MV-4-11 (cell line): ENCODE data around the gene TNKS2.
"Not testable (repeated sequence)": the region's sequence is repeated elsewhere in the genome, so short reads cannot be mapped to it uniquely, and the experiment has no call there.

Experiments
- DNase-seq: peaks from one replicate; lab custom pipeline; 2025; lab: John Stamatoyannopoulos, UW

The TNKS2 gene

DNA sequence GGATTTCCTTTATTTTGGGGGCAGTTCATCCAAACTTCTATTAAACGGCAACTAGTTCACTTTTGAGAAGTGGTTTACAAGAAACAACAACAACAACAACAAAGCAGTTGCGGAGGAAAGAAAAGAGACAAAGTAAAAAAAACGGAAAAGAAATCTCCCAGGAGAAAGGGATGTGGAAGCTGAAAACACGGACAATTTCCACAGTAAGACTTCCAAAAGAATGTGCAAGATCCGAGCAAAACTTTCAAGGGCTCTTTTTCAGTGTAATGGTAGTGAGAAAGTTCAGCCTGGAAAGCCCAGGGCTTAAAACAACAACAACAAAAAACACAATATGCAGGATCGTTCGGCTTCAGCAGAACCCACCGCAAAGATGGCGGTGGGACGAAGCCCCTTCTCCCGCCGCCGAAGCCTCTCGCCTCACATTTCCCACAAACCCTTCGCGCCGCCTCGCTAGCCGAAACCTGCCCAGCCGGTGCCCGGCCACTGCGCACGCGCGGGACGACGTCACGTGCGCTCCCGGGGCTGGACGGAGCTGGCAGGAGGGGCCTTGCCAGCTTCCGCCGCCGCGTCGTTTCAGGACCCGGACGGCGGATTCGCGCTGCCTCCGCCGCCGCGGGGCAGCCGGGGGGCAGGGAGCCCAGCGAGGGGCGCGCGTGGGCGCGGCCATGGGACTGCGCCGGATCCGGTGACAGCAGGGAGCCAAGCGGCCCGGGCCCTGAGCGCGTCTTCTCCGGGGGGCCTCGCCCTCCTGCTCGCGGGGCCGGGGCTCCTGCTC lies at the start of gene TNKS2:
Gene TNKS2 (plus strand): TSS at position 553 of the 775 bp plus-strand sequence. CDS start 265 bp downstream, outside the sequence.
- peak; percentile 86 for DNase-seq

DNA sequence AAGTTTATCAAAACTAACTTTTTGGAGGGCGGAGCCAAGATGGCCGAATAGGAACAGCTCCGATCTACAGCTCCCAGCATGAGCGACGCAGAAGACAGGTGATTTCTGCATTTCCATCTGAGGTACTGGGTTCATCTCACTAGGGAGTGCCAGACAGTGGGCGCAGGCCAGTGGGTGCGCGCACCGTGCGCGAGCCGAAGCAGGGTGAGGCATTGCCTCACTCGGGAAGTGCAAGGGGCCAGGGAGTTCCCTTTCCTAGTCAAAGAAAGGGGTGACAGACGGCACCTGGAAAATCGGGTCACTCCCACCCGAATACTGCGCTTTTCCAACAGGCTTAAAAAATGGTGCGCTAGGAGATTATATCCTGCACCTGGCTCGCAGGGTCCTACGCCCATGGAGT lies 48.6 kb upstream of the TNKS2 start:
- not testable (repeated sequence) for DNase-seq

DNA sequence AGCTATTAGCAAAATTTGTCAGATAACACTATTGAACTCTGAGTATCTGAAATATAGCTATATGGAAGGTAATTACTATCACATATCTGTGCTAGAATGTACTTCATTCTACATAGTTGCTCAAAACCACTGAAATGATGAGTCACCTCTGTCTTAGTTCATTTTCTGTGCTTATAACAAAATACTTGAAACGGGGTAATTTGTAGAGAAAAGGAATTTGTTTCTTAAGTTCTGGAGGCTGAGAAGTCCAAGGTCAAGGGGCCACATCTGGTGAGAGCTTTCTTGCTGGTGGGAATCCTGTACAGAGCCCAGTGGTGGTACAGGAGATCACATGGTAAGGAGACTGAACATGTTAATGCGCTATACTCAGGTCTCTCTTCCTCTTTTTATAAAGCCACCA lies 41.9 kb upstream of the TNKS2 start:
- peak; percentile 44 for DNase-seq

DNA sequence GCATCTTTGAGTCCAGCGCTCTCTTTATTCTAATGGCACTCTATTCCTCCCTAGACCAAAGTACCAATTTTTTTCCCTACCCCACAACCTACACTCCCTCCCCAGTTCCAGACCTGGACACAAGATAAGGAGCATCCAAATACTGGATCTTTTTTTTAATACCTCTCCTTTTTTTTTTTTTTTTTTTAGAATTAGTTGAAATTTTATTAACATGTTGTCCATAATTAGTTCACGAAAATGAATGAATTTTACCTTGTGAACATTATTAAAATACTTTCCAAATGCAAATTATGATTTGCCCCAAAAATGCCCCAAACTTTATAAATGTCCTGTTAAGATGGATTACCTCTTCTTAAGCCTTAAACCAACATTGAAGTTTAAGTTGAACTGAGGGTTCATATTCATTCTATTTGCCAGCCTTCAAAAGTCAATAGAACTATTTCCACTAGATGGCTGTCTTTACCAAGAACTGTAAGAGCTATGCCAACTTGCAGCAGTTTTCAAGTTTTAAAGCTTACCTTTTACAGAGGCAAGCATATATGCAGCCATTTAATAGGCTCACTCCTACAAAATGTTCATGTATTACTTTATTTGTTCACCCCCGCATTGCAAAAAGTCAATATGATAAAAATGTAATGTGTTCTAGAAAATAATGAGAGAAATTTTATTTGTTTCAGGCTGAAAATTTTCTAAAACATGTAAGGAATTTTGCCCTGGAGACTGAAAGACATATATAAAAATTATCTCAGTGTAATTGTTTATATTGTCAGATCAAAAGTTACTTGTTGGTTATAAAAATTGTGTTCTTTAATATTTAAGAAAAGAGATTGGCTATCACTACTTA lies 39.7 kb upstream of the TNKS2 start:
- peak; percentile 47 for DNase-seq

DNA sequence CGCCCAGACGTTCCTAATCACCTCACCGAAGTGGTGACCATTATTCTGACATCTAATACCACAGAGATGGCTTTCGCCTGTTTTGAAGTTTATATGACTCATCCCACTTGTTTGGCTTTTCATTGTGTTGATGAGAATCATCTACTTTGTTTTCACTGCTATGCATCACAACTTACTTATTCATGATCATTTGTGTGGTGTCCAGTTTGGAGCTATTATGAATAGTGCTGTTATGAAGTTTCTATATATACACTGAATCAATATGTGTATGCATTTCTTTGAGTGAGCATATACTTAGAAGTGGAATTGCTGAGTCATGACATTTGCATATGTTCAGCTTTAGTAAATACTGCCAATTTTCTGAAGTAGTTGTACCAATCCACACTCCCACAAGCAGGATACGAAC lies 38.6 kb upstream of the TNKS2 start:
- peak; percentile 6 for DNase-seq

DNA sequence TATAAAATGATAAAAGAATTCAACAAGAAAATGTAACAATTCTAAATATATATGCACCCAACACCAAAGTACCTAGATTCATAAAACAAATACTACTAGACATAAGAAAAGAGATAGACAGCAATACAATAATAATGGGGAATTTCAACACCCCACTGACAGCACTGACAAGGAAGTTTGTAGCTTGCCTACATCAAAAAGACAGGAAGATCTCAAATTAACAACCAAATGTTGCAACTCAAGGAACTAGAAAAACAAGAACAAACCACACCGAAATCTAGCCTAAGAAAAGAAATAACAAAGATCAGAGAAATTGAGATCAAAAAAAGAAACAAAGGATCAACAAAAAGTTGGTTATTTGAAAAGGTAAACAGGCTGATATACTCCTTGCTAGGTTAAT lies 36.5 kb upstream of the TNKS2 start:
- peak; percentile 46 for DNase-seq

DNA sequence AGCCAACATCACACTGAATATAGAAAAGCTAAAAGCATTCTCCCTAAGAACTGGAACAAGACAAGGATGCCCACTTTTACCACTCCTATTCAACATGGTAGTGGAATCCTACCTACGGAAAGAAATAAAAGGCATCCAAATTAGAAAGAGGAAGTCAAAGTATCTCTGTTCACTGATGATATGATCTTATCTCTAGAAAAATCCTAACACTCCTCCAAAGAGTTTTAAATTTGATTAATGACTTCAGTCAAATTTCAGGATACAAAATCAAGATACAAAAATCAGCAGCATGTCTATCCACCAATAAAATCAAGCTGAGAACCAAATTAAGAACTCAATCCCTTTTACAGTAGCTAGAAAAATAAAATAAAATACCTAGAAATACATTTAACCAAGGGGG lies 35.3 kb upstream of the TNKS2 start:
- DNase-seq: no peak

DNA sequence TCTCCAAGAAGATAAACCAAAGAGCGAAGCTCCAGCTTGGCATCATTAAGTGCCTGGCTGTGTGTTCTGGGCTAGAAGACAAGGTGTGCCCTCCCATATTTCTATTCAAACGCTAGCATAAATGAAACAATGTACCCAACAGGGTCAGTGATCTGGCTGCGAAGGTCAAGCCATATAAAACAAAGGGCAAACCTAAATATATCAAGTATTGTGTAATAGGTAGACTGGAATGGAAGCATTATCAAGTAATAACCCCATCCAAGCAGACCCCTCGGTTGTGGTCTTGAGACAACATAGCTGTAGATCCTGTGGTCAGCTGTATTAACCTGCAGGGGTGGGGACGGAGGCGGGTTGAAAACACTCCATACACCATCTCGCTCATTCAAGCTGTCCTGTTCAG lies 31.6 kb upstream of the TNKS2 start:
- no peak for DNase-seq

DNA sequence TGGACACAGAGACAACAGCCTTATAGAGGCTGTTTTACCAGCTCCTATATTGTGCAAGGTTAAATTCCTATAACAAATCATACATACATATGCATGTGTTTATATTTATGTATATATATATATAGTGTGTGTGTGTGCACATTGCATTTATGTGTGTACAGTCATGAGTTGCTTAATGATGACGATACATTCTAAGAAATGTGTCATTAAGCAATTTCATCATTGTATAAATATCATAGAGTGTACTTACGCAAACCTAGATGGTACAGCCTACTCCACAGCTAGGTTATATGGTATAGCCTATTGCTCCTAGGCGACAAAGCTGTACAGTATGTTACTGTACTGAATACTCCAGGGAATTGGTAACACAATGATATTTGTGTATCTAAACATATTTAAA lies 30.1 kb upstream of the TNKS2 start:
- DNase-seq: no peak

DNA sequence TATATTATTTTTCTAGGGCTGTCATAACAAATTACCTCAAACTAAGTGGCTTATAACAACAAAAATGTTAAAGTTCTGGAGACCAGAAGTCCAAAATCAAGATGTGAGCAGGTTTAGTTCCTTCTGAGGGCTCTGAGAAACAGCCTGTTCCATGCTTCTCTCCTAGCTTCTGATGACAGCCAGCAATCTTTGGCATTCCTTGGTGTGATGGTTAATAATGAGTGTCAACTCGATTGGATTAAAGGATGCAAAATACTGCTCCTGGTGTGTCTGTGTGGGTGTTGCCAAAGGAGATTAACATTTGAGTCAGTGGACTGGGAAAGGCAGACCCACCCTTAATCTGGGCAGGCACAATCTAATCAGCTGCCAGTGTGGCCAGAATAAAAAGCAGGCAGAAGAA lies 26.3 kb upstream of the TNKS2 start:
- DNase-seq: no peak

DNA sequence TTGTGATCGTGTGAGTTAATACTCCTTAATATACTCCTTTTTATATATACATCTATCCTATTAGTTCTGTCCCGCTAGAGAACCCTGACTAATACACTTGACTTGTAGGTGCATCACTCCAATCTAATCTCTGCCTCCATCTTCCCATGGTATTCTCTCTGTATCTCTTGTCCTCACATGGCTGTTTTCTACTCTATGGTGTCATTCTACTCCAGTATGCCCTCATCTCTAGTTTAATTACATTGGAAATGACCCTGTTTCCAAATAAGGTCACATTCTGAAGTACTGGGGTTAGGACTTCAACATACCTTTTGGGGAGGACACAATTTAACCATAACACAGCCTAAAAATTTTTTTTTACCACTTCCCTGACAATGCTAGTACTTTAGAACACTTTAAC lies 25.8 kb upstream of the TNKS2 start:
- DNase-seq: no peak

DNA sequence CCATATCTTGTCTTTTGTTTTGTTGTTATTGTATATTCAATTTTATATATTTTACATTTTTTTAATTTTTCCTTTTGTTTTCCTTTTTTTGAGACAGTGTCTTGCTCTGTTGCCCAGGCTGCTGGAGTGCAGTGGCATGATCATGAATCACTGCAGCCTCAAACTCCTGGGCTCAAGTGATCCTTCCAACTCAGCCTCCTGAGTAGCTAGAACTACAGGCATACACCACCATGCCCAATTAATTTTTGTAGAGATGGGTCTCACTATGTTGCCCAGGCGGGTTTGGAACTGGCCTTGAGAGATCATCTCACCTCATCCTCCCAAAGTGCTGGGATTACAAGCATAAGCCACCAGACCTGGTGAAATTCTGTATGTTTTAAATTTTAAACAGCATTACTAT lies 25.4 kb upstream of the TNKS2 start:
- no peak for DNase-seq

DNA sequence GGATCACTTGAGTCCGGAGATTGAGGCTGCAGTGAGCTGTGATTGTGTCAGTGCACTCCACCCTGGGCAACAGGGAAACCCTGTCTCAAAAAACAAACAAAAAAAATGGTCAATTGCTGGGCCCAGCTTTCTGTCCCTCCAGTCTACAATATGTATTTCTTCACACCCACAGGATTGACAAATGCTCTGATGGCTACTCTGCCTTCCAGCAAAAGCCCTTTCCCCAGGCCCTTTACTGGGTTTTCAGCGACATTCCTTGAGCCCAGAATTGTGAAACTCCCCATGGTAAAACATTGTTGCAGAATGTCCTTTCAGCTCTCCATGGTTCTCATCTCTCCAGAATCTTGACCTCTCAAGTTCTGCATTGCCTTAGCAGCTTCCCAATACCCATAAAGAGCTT lies 23.7 kb upstream of the TNKS2 start:
- DNase-seq: no peak

DNA sequence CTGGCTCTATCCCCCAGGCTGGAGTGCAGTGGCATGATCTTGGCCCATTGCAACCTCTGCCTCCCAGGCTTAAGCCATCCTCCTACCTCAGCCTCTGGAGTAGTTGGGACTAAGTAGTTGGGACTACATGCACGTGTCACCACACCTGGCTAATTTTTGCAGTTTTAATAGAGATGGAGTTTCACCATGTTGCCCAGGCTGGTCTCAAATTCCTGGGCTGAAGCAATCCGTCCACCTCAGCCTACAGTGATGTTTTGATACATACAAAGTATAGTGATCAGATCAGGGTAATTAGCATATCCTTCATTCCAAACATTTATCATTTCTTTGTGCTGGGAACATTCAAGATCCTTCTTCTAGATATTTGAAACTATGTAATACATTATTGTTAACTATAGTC lies 22.5 kb upstream of the TNKS2 start:
- no peak for DNase-seq

DNA sequence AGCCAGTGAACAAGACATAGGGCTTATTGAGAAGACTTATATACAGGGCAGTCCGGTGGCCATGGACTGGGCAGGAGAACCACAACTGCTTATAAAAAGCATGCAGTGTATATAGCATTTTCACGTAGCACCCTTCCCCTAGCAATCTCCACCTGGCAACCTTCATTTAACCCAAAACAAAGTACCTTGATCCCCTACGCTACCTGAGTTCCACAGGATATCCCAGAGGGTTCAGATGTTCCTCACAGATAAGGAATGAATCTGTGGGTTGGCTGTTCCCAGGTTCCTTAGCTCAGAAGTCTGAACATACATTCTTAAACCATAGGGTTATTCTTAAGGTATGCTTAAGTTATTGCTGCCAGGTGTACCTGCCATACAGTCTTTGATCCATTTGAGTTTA lies 22.0 kb upstream of the TNKS2 start:
- DNase-seq: no peak

DNA sequence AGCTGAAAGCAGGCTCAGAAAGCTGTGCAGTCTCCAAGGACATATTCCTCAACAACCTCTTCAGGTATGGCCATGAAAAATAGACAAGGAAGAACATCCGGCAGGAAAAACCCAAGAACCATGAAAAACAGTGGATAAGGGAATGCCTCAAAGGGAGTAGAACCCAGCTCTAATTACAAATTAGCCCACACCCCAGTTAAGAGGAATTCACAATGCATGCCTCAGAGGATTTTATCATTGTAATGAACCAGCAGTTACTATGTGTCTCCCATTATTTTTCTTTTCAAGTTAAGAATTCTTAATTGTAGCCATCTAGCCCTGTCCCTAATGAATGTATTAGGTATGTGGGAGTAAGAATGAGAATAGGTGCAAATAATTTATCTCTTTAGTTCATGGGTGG lies 19.7 kb upstream of the TNKS2 start:
- no peak for DNase-seq

DNA sequence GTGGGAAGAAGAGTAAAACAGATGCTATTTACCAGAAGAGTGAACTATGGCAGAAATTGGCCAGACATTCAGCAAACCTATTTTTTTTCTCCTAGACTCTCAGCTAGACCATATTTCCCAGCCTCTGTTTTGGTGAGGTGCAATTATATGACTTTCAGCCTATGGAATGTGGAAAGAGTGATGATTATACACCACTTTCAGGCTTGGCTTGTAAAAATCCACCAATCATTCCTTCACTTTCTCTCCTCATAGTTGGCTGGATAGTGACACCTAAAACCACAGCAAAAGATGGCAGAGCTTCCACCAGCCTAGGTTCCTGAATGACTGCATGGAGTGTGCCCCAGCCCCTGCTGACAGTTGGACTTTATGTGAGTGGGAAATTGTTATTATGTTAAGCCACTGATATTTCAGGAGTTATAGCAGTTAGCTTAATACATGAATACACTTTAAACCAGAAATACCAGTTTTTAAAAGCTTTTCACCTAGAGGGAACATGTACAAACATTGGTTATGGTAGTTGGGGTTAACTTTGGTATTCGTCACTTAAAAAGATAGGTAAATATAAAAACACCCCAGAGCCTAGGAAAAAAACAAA lies 19.1 kb upstream of the TNKS2 start:
- DNase-seq: no peak

DNA sequence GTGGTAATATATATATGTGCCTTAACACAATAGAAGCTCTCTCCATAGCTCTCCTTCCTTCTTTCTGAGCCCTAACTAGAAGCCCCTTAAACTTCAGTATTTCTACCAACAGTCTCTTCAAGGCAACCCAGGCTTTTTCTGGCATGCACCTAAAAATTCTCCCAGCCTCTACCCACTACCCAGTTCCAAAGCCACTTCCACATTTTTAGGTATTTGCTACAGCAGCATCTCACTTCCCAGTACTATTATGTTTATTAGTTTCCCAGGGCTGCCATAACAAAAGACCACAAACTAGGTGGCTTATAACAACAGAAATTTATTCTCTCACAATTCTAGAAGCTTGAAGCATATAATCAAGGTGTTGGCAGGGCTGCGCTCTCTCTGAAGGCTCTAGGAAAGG lies 15.7 kb upstream of the TNKS2 start:
- peak; percentile 4 for DNase-seq

DNA sequence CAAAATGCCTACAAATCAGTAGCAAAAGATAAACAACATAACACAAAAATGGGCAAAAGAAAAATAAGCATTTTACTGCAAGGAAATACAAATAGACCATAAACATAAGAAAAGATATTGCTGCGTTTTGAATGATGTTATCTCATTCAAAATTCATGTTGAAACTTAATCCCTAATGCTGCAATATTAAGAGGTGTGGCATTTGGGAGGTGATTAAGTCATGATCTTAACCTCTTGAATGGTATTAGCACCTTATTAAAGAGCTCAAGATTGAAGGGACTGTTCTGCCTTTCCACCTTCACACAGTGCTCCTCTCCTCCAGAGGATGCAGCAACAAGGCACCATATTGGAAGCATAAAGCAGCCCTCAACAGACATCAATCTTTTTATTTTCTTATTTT lies 12.4 kb upstream of the TNKS2 start:
- DNase-seq: no peak

DNA sequence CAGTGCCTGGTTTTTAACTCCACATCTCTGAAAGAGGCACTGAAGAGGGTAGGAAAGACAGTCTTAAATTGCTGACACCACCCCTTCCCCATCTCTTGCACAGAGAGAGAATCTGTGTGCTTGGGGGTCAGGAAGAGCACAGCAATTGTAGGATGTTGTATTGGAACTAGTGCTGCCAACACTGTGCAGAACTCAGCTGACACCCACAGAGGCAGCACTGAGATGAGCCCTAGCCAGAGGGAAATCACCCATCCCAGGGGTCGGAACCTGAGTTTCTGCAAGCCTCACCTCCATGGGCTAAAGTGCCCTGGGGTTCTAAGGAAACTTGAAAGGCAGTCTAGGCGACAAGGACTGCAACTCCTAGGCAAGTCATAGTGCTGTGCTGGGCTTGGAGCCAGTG lies 11.0 kb upstream of the TNKS2 start:
- DNase-seq: no peak

DNA sequence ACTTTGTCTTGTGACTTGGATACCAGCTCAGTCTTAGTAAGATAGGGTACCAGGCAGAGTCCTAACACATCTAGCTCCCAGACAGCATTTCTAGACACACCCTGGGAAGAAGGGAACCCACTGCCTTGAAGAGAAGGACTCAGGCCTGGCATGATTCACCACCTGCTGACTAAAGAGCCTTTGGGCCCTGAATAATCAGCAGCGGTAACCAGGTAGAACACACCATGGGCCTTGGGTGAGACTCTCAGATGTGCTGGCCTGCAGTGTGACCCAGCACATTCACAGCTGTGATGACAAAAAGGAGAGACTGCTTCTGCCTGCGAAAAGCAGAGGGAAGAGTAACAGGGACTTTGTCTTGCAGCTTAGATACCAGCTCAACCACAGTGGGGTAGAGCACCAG lies 10.4 kb upstream of the TNKS2 start:
- no peak for DNase-seq

DNA sequence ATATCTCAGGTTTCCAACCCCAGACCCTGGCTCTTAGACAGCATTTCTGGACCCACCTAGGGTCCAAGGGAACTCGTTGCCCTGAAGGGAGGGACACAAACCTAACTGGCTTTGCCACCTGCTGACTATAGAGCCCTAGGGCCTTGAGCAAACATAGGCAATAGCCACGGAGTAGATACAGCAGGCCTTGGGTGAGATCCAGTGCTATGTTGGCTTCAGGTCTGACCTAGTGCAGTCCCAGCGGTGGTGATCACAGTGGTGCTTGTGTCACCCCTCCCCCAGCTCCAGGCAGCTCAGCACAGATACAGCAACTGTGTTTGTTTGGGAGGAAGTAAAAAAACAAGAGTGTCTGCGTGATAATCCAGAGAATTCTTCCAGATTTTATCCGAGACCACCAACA lies 9.7 kb upstream of the TNKS2 start:
- no peak for DNase-seq
